Endothelial cell of umbilical vein (primary cell): Measurements from ENCODE around the gene SNX5. TPM values are rescaled to one million over a fixed set of nuclear protein-coding genes. Genes with fewer than 3 reads are reported as not detected.

ENCODE experiments used
- BruUV-seq: library from RNA; stranded (reverse); fragments of 400-500 nt; replicated peaks from 2 replicates; lab custom pipeline; 2021; lab: Mats Ljungman, UMichigan
- CTCF ChIA-PET: fragments of 300-600, 350-600 bp; sonication (Branson Sonifier 250); formaldehyde crosslinking; loops from one replicate; lab custom pipeline; 2021; ENCODE audit warnings: antibody characterized with exemption, inconsistent platforms; lab: Charles Lee
- POLR2A ChIA-PET: fragments of 300-600, 350-600 bp; sonication (Branson Sonifier 250); formaldehyde crosslinking; loops from one replicate; lab custom pipeline; 2021; ENCODE audit warnings: antibody characterized with exemption, inconsistent platforms; lab: Charles Lee
- DNase-seq: peaks from one replicate; pipeline ENCODE4 v3.0.0-alpha.2; 2011; ENCODE audit warnings: low read depth, low spot score
- FAIRE-seq: peaks from 2 replicates; lab custom pipeline; 2011; peaks lifted over from hg19 to GRCh38; lab: Jason Lieb, UNC
- H2AFZ ChIP-seq: 2 replicates; pipeline ENCODE4 v1.6.0; 2012; ENCODE audit warnings: low read depth, low read length, control low read depth, inconsistent platforms
- H3K27ac ChIP-seq: 2 replicates; pipeline ENCODE4 v1.5.1; 2011; ENCODE audit warnings: low read depth, mild to moderate bottlenecking, control low read depth, low read length, moderate library complexity; ENCODE audit not compliant: insufficient read depth
- H3K27me3 ChIP-seq, 2 experiments: 2 replicates each; pipeline versions ENCODE4 v1.6.0 to v1.6.1; 2011; ENCODE audit warnings: low read length in 2 of 2, mixed read lengths in 1 of 2; ENCODE audit not compliant: control insufficient read depth in 2 of 2, insufficient read depth in 2 of 2
- H3K36me3 ChIP-seq, 2 experiments: 2 replicates in 1 of 2; 3 replicates in 1 of 2; pipeline ENCODE4 v1.5.1; 2011; ENCODE audit warnings: low read length in 2 of 2, mild to moderate bottlenecking in 1 of 2, moderate library complexity in 1 of 2; ENCODE audit not compliant: control insufficient read depth in 2 of 2, insufficient read depth in 2 of 2; ENCODE audit errors: extremely low read depth in 1 of 2
- H3K4me1 ChIP-seq: 3 replicates; pipeline ENCODE4 v1.5.1; 2011; ENCODE audit warnings: mild to moderate bottlenecking, low read length; ENCODE audit not compliant: control insufficient read depth, insufficient read depth; ENCODE audit errors: extremely low read depth
- H3K4me2 ChIP-seq: 2 replicates; pipeline ENCODE4 v1.6.1; 2011; ENCODE audit warnings: low read length, control low read depth, mixed read lengths; ENCODE audit not compliant: insufficient read depth
- H3K4me3 ChIP-seq, 3 experiments: fragments of 200-600 bp in 1 of 3; sonication (generic), shearing (Covaris generic) in 1 of 3; replicated peaks in 1 of 3; 2 replicates each; pipeline ENCODE4 v1.5.1; 2011 to 2016; ENCODE audit warnings: control low read depth in 3 of 3, low read length in 3 of 3, mild to moderate bottlenecking in 2 of 3, inconsistent platforms in 1 of 3, low read depth in 1 of 3, moderate library complexity in 1 of 3; ENCODE audit not compliant: insufficient read depth in 1 of 3
- H3K79me2 ChIP-seq: 2 replicates; pipeline ENCODE4 v1.6.0; 2012; ENCODE audit warnings: low read length, inconsistent platforms; ENCODE audit not compliant: control insufficient read depth, insufficient read depth
- H3K9ac ChIP-seq: replicated peaks from 2 replicates; pipeline ENCODE3; 2011; ENCODE audit warnings: low read length, control low read depth; ENCODE audit not compliant: insufficient read depth; ENCODE audit errors: extremely low read depth
- H3K9me1 ChIP-seq: replicated peaks from 3 replicates; pipeline ENCODE4 v1.6.0; 2011; ENCODE audit warnings: mild to moderate bottlenecking, low read length; ENCODE audit not compliant: control insufficient read depth, insufficient read depth; ENCODE audit errors: extremely low read depth
- H3K9me3 ChIP-seq: replicated peaks from 2 replicates; pipeline ENCODE4 v1.5.1; 2012; ENCODE audit warnings: low read length, inconsistent platforms; ENCODE audit not compliant: control insufficient read depth, insufficient read depth
- H4K20me1 ChIP-seq: replicated peaks from 2 replicates; pipeline ENCODE3; 2011; ENCODE audit warnings: mild to moderate bottlenecking, low read length; ENCODE audit not compliant: control insufficient read depth, insufficient read depth; ENCODE audit errors: extremely low read depth
- EZH2 ChIP-seq: IDR thresholded peaks from 2 replicates; pipeline ENCODE4 v1.6.1; 2012; ENCODE audit warnings: borderline replicate concordance, low read depth, mild to moderate bottlenecking, moderate library complexity, low read length, inconsistent platforms; ENCODE audit not compliant: severe bottlenecking
- FOS ChIP-seq: IDR thresholded peaks from 2 replicates; pipeline ENCODE4 v1.6.1; 2011; ENCODE audit warnings: mild to moderate bottlenecking, low read length, moderate library complexity, borderline replicate concordance; ENCODE audit not compliant: insufficient read depth
- GATA2 ChIP-seq: IDR thresholded peaks from 2 replicates; pipeline ENCODE4 v1.7.0; 2011; ENCODE audit warnings: low read depth, mild to moderate bottlenecking, moderate library complexity, mixed read lengths, low read length; ENCODE audit not compliant: insufficient read length, insufficient read depth
- JUN ChIP-seq: IDR thresholded peaks from 2 replicates; pipeline ENCODE4 v1.6.1; 2011; ENCODE audit warnings: borderline replicate concordance, low read depth; ENCODE audit not compliant: insufficient read length, insufficient read depth
- MYC ChIP-seq: IDR thresholded peaks from one replicate; pipeline ENCODE4 v1.6.1; 2011; ENCODE audit warnings: mild to moderate bottlenecking, low read depth, low read length
- POLR2A ChIP-seq: IDR thresholded peaks from 2 replicates; pipeline ENCODE4 v1.6.1; 2012; ENCODE audit warnings: low read depth, mild to moderate bottlenecking, control low read depth, low read length
- POLR2AphosphoS5 ChIP-seq: IDR thresholded peaks from 2 replicates; pipeline ENCODE4 v1.6.1; 2012; ENCODE audit warnings: low read depth, mild to moderate bottlenecking, control low read depth, low read length, moderate library complexity; ENCODE audit not compliant: insufficient read depth
- dilution Hi-C: fragments of 300-500 bp; cut with MboI; formaldehyde crosslinking; loops from one replicate; pipeline ENCODE4 v1.15.0; 2019; ENCODE audit warnings: low sequenced_read_pairs; ENCODE audit not compliant: extremely low pct_ligation_motif_present
- intact Hi-C: fragments of 100-400 bp; cut with micrococcal nuclease; formaldehyde crosslinking; loops from one replicate; pipeline ENCODE4 v1.10.0; 2022
- polyA plus RNA-seq, 4 experiments: library from polyadenylated mRNA; depleted of rRNA in 3 of 4; stranded (reverse) in 3 of 4; unstranded in 1 of 4; fragments of >200 nt; gene quantifications; 2 replicates each; pipeline versions ENCODE4 v1.2.1 to v1.2.3, GENCODE V29; 2011 to 2012; ENCODE audit warnings: missing spikeins in 1 of 4
- total RNA-seq: library from RNA; stranded (reverse); gene quantifications from 2 replicates; pipeline ENCODE4 v1.2.3, GENCODE V29; 2021
- TF ChIP-seq, protein P1 (sequence below): IDR thresholded peaks from 2 replicates; pipeline ENCODE4 v1.6.1; 2011; ENCODE audit not compliant: insufficient read depth, insufficient read length
- TF ChIP-seq, protein P2 (sequence below), 2 donors: IDR thresholded peaks; 1 replicate in 1 of 2; 2 replicates in 1 of 2; pipeline ENCODE4 v1.5.1; 2011; ENCODE audit warnings: low read length in 2 of 2, mild to moderate bottlenecking in 2 of 2, moderate library complexity in 2 of 2, control low read depth in 1 of 2, inconsistent platforms in 1 of 2, low read depth in 1 of 2; ENCODE audit not compliant: insufficient read depth in 1 of 2; ENCODE audit errors: extremely low read depth in 1 of 2

SNX5 gene
- total and polyA plus RNA-seq, 2 donors (not counting 3 experiments of a cell fraction or from before 2014, with no cell fraction given), result 76.2 to 121 TPM

DNA sequence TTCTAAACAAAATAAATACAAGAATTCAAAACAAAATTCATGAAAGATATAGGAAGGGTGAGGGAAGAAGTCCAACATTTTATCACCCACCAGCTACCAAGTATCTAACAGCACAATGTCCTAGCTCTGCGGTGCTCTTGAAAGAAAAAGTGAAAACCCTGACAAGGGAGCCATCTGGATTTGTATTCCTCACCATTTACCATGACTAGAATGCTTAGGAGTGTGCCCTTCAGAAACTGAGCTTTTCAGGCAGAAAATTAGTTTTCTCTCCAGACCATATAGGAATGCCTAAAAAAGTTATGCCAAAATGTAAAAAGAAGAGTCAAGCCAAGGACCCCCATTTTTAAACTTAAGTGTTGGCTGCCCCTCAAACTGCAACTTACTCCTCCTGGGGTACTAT, 4.5 kb downstream of the SNX5 start:
- Histone ChIP-seq H3K4me2 (peak overlapping the region; percentile 97), H3K36me3 (no peaks in the 10 kb centered on the region), H3K4me3 (no peak overlapping the region), H3K27ac (no peak overlapping the region), H3K4me1 (peaks cover 65% of the 10 kb centered on the region), H3K79me2 (peaks cover 95% of the 10 kb centered on the region), H2AFZ (no peak overlapping the region), H4K20me1 (peaks cover 12% of the 10 kb centered on the region), H3K9ac (no peak overlapping the region), H3K9me1 (no peaks in the 10 kb centered on the region), H3K9me3 (no peaks in the 10 kb centered on the region), H3K27me3 (no peaks in the 10 kb centered on the region)
- DNase-seq (no peak), FAIRE-seq (no peak)
- ChIA-PET CTCF (interaction anchor here (0.7 to 1.9 kb wide), 3 partner anchors 29 to 309 kb away, joined by 3 to 5 read pairs (median 3); partner anchors contain the start of gene RRBP1), POLR2A (no interaction called here)
- dilution Hi-C loops, result no loop called here
- TF ChIP-seq JUN (no peak), GATA2 (no peak), EZH2 (no peak), POLR2A (no peak), MYC (no peak), FOS (no peak), POLR2AphosphoS5 (no peak)
- TF ChIP-seq, protein P1, sequence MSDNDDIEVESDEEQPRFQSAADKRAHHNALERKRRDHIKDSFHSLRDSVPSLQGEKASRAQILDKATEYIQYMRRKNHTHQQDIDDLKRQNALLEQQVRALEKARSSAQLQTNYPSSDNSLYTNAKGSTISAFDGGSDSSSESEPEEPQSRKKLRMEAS, result no peak
- TF ChIP-seq, protein P2, sequence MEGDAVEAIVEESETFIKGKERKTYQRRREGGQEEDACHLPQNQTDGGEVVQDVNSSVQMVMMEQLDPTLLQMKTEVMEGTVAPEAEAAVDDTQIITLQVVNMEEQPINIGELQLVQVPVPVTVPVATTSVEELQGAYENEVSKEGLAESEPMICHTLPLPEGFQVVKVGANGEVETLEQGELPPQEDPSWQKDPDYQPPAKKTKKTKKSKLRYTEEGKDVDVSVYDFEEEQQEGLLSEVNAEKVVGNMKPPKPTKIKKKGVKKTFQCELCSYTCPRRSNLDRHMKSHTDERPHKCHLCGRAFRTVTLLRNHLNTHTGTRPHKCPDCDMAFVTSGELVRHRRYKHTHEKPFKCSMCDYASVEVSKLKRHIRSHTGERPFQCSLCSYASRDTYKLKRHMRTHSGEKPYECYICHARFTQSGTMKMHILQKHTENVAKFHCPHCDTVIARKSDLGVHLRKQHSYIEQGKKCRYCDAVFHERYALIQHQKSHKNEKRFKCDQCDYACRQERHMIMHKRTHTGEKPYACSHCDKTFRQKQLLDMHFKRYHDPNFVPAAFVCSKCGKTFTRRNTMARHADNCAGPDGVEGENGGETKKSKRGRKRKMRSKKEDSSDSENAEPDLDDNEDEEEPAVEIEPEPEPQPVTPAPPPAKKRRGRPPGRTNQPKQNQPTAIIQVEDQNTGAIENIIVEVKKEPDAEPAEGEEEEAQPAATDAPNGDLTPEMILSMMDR (IDR thresholded peaks at IDR 0.05; ENCODE audit: extremely low read depth in 1 of 2, insufficient read depth in 1 of 2, low read depth in 1 of 2, low read length in 2 of 2), result no peak
- intact Hi-C loops, result loop anchor here (10.0 kb wide), 1 partner anchor 171 kb away; the partner anchor contains the start of genes KAT14 and PET117
- no TSS peak for BruUV-seq
